GM13976 (cell line): ENCODE results near the gene GPATCH4.

Experiments
- DNase-seq: peaks from one replicate; pipeline ENCODE4 v3.0.0; 2012; ENCODE audit warnings: low spot score
- CTCF ChIP-seq: IDR thresholded peaks from 2 replicates; pipeline ENCODE4 v1.5.1; 2012; ENCODE audit warnings: borderline replicate concordance, mild to moderate bottlenecking; ENCODE audit not compliant: insufficient read depth; ENCODE audit errors: extremely low read depth, missing control alignments, control extremely low read depth
- in situ Hi-C: fragments of 300-500 bp; cut with MboI; formaldehyde crosslinking; loops from one replicate; pipeline ENCODE4 v1.12.0; 2022; ENCODE audit warnings: low sequenced_read_pairs, mixed read lengths, inconsistent platforms; ENCODE audit not compliant: unreplicated experiment

GPATCH4 gene

GRCh38 chr1:156550346-156550745 lies 50.9 kb downstream of the GPATCH4 start:
- TF ChIP-seq CTCF = no peak

GRCh38 chr1:156549831-156550230 lies 51.4 kb downstream of the GPATCH4 start:
- no peak for DNase-seq
- in situ Hi-C loops = no loop called here
- TF ChIP-seq CTCF = no peak

More at GRCh38 chr1:156550346-156550745, 50.9 kb downstream of the GPATCH4 start:
- in situ Hi-C loops = no loop called here
- DNase-seq = no peak

DNA sequence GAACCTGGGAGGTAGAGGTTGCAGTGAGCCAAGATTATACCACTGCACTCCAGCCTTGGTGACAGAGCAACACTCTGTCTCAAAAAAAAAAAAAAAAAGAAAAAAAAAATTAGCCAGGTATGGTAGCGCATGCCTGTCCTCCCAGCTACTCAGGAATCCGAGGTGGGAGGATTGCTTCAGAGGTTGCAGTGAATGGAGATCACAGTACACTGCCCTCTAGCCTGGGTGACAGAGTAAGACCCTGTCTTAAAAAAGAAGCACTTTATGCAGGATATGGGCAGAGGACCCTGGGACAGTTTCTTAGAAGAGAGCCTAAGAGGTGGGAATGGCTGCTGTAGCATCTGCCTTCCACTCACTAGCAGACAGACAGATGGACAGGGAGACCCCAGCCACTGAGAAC lies 51.9 kb downstream of the GPATCH4 start:
- in situ Hi-C loops = no loop called here
- no peak for TF ChIP-seq CTCF
- no peak for DNase-seq

GRCh38 chr1:156547982-156548381 lies 53.3 kb downstream of the GPATCH4 start:
- no peak for DNase-seq
- no peak for TF ChIP-seq CTCF
- in situ Hi-C loops = no loop called here

DNA sequence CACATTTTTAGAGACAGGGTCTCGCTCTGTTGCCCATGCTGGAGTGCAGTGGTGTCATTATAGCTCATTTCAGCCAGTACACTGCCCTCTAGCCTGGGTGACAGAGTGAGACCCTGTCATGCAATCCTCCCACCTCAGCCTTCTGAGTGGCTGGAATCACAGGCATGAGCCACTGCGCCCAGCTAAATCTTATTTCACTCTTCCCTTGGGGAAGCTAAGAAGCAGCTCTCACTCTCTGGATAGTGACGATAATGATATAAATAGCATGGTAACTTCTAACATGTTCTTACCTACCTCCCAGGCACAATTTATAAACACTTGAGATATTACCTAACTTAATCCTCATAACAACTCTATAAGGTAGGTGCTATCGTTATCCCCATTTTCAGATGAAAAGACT lies 53.8 kb downstream of the GPATCH4 start:
- in situ Hi-C loops = no loop called here
- no peak for TF ChIP-seq CTCF
- DNase-seq = no peak

DNA sequence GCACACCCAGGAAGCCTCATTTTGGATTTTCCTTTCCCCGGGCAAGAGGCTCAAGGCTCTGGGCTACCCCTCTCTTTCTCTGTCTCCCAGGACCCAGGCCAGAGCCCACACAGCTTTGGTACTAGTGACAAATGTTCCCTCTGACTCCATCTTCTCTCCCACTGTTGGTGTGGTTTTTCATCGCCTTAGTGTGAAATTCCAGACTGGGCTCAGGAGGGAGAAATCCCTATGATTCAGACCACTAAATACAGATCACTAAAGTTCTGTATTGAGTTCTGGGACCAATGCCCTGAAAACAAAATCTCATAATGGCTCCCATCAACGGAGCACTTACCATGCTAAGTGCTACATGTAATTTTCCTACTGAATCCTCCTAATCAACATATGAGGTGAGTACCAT lies 55.0 kb downstream of the GPATCH4 start:
- in situ Hi-C loops = no loop called here
- TF ChIP-seq CTCF = no peak
- DNase-seq = no peak

- in situ Hi-C loops = no loop called here
- no peak for TF ChIP-seq CTCF
- DNase-seq = no peak
These were observed 56.6 kb downstream of the GPATCH4 start for GRCh38 chr1:156544592-156545102.
